ENCODE results near the gene SOX1. TPM values are rescaled to one million over a fixed set of nuclear protein-coding genes. Genes with fewer than 3 reads are reported as not detected.

SOX1 gene
- total RNA-seq, 2 donors from 2014 or later, result 0.07 TPM; not detected in 1

- no peaks in the 10 kb centered on the region for H3K9me3 Mint-ChIP-seq
- no peak for ATAC-seq (replicated peaks in 1 of 2)
Observed at GRCh38 chr13:112092453-112092852, 25.5 kb downstream of the SOX1 start.

DNA sequence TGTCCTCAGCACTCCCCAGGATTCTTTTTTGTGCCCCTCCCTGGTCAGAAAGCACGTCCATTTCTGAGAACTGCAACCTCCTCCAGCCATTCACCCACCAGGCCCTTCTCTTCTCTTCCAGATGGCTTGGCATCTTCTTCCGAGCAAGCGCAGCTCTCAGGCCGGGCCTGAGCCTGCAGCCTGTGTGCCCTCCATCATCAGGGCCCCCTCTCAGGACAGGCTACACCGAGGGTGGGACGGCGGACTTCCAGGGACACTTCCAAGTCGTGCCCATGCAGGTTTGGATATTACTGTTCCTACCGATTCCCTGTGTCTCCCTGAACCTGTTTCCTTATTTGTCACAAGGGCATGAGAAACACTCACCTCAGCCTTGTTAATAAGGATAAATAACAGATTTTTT, 28.4 kb downstream of the SOX1 start:
- ATAC-seq (replicated peaks in 1 of 2) (no peak), DNase-seq (no peak)
- Mint-ChIP-seq H3K27ac (no peak overlapping the region), H3K36me3 (ENCODE audit: insufficient read depth in 2 of 2) (no peaks in the 10 kb centered on the region), H3K4me1 (ENCODE audit: low read depth) (no peaks in the 10 kb centered on the region), H3K9me3 (no peaks in the 10 kb centered on the region), H3K4me3 (no peak overlapping the region), H3K27me3 (ENCODE audit: low read depth) (peaks cover 35% of the 10 kb centered on the region)

More at GRCh38 chr13:112092453-112092852, 25.5 kb downstream of the SOX1 start:
- H3K27ac Mint-ChIP-seq, result no peak overlapping the region
- no peak overlapping the region for H3K4me3 Mint-ChIP-seq
- H3K36me3 Mint-ChIP-seq (ENCODE audit: insufficient read depth in 2 of 2), result no peaks in the 10 kb centered on the region
- no peak for DNase-seq
- H3K27me3 Mint-ChIP-seq (ENCODE audit: low read depth), result peaks cover 26% of the 10 kb centered on the region
- no peaks in the 10 kb centered on the region for H3K4me1 Mint-ChIP-seq (ENCODE audit: low read depth)

DNA sequence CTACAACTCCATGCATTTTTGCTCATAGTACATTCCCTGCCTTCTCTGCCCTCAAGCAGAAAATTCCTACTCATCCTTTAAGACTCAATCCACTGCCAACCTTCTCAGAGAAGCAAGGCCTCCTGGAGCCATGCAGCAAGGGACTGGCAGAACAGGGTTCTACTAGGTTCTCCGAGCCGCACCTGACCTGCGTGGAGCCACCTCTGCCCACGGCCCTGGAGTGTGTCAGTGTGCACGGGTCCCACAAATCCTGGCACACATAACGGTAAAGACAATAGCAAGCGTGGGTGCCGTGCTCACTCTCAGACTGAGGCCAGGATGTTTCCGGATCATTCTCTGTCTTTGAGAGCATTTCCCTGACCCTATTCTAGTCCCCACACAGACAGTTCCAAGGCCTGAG, 30.0 kb downstream of the SOX1 start:
- no peak for ATAC-seq (replicated peaks in 1 of 2)
- Mint-ChIP-seq H3K9me3 (no peaks in the 10 kb centered on the region), H3K27ac (no peak overlapping the region), H3K4me3 (no peak overlapping the region), H3K36me3 (ENCODE audit: insufficient read depth in 2 of 2) (no peaks in the 10 kb centered on the region), H3K4me1 (ENCODE audit: low read depth) (no peaks in the 10 kb centered on the region), H3K27me3 (ENCODE audit: low read depth) (peaks cover 50% of the 10 kb centered on the region)
- no peak for DNase-seq

GRCh38 chr13:112097770-112098169, 30.8 kb downstream of the SOX1 start:
- no peak for DNase-seq
- no peaks in the 10 kb centered on the region for H3K9me3 Mint-ChIP-seq
- peaks cover 50% of the 10 kb centered on the region for H3K27me3 Mint-ChIP-seq (ENCODE audit: low read depth)
- no peak for ATAC-seq (replicated peaks in 1 of 2)
- no peaks in the 10 kb centered on the region for H3K36me3 Mint-ChIP-seq (ENCODE audit: insufficient read depth in 2 of 2)
- no peak overlapping the region for H3K27ac Mint-ChIP-seq
- H3K4me1 Mint-ChIP-seq (ENCODE audit: low read depth), result no peaks in the 10 kb centered on the region
- H3K4me3 Mint-ChIP-seq, result no peak overlapping the region

- H3K27me3 Mint-ChIP-seq (ENCODE audit: low read depth), result peaks cover 51% of the 10 kb centered on the region
- H3K36me3 Mint-ChIP-seq (ENCODE audit: insufficient read depth in 2 of 2), result no peaks in the 10 kb centered on the region
- ATAC-seq (replicated peaks in 1 of 2), result no peak
- no peaks in the 10 kb centered on the region for H3K9me3 Mint-ChIP-seq
- no peak overlapping the region for H3K27ac Mint-ChIP-seq
- H3K4me3 Mint-ChIP-seq, result no peak overlapping the region
- DNase-seq, result no peak
- no peaks in the 10 kb centered on the region for H3K4me1 Mint-ChIP-seq (ENCODE audit: low read depth)
Observed at GRCh38 chr13:112098699-112099098, 31.8 kb downstream of the SOX1 start.

DNA sequence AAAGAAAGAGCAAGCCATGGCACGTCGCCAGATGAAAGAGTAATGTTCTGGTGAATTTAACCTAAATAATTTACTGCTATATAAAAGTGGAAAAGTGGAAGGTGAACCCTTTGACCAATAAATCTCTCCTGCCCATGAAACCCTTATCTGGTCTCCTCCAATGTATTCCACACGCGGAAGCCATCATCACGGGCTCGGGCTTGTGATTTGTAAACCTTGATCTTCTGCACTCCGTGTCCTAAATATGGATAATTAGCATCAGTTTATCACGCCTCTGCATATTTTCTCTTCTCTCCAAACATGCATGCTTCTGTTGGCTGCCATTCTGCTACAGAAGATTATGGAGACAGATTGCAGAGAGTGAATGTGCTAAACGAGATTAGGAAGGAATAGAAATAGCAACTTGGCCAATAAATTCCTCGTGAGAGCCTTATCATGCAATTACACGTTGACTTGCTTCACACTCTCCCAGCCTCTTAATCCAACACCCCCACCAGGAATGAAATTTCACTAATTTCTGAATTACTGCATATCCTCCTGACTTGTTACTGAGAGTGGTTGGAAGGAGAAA, 34.5 kb downstream of the SOX1 start:
- Mint-ChIP-seq H3K4me3 (no peak overlapping the region), H3K36me3 (ENCODE audit: insufficient read depth in 2 of 2) (no peaks in the 10 kb centered on the region), H3K27ac (no peak overlapping the region), H3K9me3 (no peaks in the 10 kb centered on the region), H3K4me1 (ENCODE audit: low read depth) (no peaks in the 10 kb centered on the region), H3K27me3 (ENCODE audit: low read depth) (peaks cover 50% of the 10 kb centered on the region)
- ATAC-seq (replicated peaks in 1 of 2) (no peak), DNase-seq (no peak)

DNA sequence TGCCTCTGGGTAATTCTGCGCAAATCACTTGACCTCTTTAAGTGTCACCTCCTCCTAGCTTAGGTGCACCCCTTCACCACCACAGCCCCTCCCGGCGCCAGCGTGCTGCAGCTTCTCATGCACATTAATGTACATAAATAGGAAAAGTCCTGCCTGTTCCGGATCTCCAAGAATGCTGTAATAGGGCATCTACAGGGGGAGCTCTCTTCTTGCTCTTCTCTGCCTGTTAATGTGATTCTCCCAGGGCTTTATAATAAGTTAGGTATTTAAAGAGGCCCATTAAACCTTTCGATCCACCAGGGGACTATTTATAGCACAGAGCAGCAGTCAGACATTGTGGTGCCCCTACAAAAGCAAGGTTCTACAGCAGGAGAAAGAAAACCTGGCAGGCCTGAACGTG, 35.3 kb downstream of the SOX1 start:
- H3K4me3 Mint-ChIP-seq, result no peak overlapping the region
- no peaks in the 10 kb centered on the region for H3K9me3 Mint-ChIP-seq
- no peak for ATAC-seq (replicated peaks in 1 of 2)
- H3K27me3 Mint-ChIP-seq (ENCODE audit: low read depth), result peaks cover 51% of the 10 kb centered on the region
- no peak overlapping the region for H3K27ac Mint-ChIP-seq
- no peaks in the 10 kb centered on the region for H3K4me1 Mint-ChIP-seq (ENCODE audit: low read depth)
- no peaks in the 10 kb centered on the region for H3K36me3 Mint-ChIP-seq (ENCODE audit: insufficient read depth in 2 of 2)
- DNase-seq, result no peak

GRCh38 chr13:112103260-112103838, 36.4 kb downstream of the SOX1 start:
- Mint-ChIP-seq H3K4me3 (no peak overlapping the region), H3K4me1 (ENCODE audit: low read depth) (no peaks in the 10 kb centered on the region), H3K36me3 (ENCODE audit: insufficient read depth in 2 of 2) (no peaks in the 10 kb centered on the region), H3K27ac (no peak overlapping the region), H3K9me3 (no peaks in the 10 kb centered on the region), H3K27me3 (ENCODE audit: low read depth) (peaks cover 55% of the 10 kb centered on the region)
- no peak for ATAC-seq (replicated peaks in 1 of 2)
- no peak for DNase-seq

DNA sequence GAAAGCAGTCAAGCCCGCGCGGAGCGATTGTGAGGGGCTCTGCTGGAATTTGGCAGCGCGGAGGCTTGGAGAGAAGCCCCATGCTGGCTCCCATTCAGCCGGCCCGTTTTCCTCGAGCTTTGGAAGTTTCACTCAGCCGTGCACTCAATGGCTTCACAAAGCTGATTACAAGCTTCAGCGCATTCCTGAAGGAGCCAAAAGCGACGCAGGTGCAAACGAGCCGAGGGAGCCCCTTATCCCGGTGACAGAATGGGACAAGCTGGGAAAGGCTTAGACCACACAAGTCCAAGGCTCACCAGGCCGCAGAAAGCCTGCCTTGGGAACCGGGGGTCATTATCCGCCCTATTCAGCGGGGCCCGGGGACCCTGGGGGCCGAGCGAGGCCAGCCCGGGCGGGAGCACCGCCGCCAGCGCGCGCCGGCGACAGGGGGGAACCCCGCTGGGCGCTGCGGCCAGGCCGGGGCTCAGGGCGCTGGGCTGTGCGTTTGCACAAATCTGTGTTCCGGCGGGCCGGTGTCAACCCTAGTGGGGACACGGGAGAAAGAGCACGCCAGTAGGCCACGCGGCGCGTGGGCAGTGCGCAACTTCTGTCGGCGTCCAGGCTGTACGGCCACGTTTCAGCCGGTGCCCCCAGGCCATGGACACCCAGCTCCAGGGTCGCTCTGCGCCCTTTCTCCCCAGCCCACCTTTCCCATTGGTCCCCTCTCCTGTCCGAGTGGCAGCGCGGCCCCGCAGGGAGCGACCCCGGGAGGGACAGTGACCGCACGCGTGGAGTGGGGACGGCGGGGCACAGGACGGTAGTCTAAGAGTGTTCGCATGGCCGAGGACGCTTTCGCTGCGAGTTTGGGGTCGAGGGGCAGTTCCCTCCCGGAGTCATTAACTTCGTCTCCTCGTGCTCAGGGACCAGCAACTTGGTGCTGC, 37.3 kb downstream of the SOX1 start:
- H3K9me3 Mint-ChIP-seq, result no peaks in the 10 kb centered on the region
- H3K4me3 Mint-ChIP-seq, result no peak overlapping the region
- no peaks in the 10 kb centered on the region for H3K4me1 Mint-ChIP-seq (ENCODE audit: low read depth)
- no peaks in the 10 kb centered on the region for H3K36me3 Mint-ChIP-seq (ENCODE audit: insufficient read depth in 2 of 2)
- H3K27ac Mint-ChIP-seq, result no peak overlapping the region
- peaks cover 60% of the 10 kb centered on the region for H3K27me3 Mint-ChIP-seq (ENCODE audit: low read depth)
- ATAC-seq (replicated peaks in 1 of 2) (no peak), DNase-seq (no peak)

DNA sequence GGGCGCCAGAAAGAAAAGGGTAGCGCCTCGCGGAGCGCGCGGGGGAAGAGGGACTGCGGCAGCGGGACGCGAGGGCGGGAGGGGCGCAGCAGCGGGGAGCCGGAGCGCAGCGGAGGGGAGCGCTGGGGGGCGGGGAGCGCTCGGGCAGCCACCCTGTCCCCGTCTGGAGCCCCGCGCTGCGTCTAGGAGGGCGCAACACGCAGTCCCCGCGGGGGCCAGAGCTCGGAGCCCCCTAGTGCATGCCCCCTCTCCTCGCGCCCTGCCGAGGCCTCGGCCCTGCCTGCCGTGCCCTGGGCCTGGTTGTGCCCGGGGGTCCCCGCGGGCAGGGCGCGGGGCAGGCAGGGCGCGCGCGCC, 37.9 kb downstream of the SOX1 start:
- H3K36me3 Mint-ChIP-seq (ENCODE audit: insufficient read depth in 2 of 2), result no peaks in the 10 kb centered on the region
- H3K4me1 Mint-ChIP-seq (ENCODE audit: low read depth), result no peaks in the 10 kb centered on the region
- ATAC-seq (replicated peaks in 1 of 2) (no peak), DNase-seq (no peak)
- no peaks in the 10 kb centered on the region for H3K9me3 Mint-ChIP-seq
- no peak overlapping the region for H3K27ac Mint-ChIP-seq
- no peak overlapping the region for H3K4me3 Mint-ChIP-seq
- H3K27me3 Mint-ChIP-seq (ENCODE audit: low read depth), result peaks cover 60% of the 10 kb centered on the region

DNA sequence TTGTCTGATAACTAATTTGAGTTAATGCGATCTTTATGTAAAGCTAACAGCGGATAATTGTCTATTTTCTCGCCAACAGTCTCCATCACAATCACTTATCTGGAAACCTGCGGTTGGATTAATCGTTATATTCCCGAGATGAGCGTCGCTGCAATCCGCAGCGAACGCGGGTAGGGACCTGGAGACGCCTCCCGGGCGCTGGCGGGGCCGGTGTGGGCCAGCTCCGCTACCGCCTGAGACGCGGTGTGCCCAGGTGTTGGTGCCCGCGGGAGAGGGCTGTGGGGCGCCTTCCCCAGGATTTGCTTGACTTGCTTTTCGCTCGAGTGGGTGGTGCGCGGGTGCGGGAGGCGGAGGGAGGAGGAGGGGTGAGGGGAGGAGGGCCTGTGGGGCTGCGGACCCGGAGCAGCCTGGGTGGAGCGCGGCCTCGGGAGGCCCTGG, 38.3 kb downstream of the SOX1 start:
- H3K4me3 Mint-ChIP-seq, result no peak overlapping the region
- peaks cover 59% of the 10 kb centered on the region for H3K27me3 Mint-ChIP-seq (ENCODE audit: low read depth)
- DNase-seq, result no peak
- H3K36me3 Mint-ChIP-seq (ENCODE audit: insufficient read depth in 2 of 2), result no peaks in the 10 kb centered on the region
- no peak for ATAC-seq (replicated peaks in 1 of 2)
- no peak overlapping the region for H3K27ac Mint-ChIP-seq
- H3K9me3 Mint-ChIP-seq, result no peaks in the 10 kb centered on the region
- H3K4me1 Mint-ChIP-seq (ENCODE audit: low read depth), result no peaks in the 10 kb centered on the region

GRCh38 chr13:112105892-112106291, 38.9 kb downstream of the SOX1 start:
- ATAC-seq (replicated peaks in 1 of 2), result no peak
- Mint-ChIP-seq H3K36me3 (ENCODE audit: insufficient read depth in 2 of 2) (no peaks in the 10 kb centered on the region), H3K27me3 (ENCODE audit: low read depth) (peaks cover 55% of the 10 kb centered on the region), H3K4me1 (ENCODE audit: low read depth) (no peaks in the 10 kb centered on the region), H3K9me3 (no peaks in the 10 kb centered on the region), H3K27ac (no peak overlapping the region), H3K4me3 (no peak overlapping the region)
- DNase-seq, result no peak

DNA sequence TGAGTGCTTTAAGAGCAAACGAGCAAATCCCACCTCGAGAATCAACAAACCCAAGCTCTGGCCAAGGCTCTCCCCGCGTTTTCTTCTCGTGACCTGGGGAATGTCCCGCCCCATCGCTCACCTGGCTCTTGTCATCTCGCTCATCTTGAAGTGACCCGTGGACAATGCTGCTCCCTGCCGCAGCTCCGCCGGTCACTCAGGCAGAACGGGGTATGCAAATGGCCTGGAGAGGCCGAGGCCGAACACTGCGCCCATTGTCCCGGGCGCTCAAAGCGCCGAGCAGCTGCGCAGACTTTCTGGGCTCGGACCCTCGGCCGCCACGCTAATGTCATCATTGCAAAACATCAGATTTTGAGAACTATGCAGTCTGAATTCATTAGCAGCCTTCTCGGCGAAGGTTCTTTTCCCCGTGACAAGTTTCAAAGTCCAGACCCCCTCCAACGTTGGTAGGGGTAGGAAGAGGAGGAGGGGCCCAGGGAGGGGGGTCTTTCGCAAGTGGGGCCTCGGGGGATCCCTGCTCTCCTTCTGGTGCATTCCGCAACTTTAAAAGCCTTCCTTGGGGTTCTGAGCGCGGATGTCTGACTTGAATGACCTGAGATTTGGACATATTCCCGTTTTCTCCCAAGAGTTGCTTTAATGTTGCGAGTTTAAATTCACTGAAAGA, 39.7 kb downstream of the SOX1 start:
- H3K36me3 Mint-ChIP-seq (ENCODE audit: insufficient read depth in 2 of 2), result no peaks in the 10 kb centered on the region
- ATAC-seq (replicated peaks in 1 of 2), result no peak
- DNase-seq, result no peak
- H3K4me3 Mint-ChIP-seq, result no peak overlapping the region
- no peaks in the 10 kb centered on the region for H3K9me3 Mint-ChIP-seq
- H3K27ac Mint-ChIP-seq, result no peak overlapping the region
- H3K4me1 Mint-ChIP-seq (ENCODE audit: low read depth), result no peaks in the 10 kb centered on the region
- peaks cover 51% of the 10 kb centered on the region for H3K27me3 Mint-ChIP-seq (ENCODE audit: low read depth)
